ENCODE measurements around the gene ATP2B1.

ATP2B1 gene

GRCh38 chr12:89676930-89677329 lies 31.7 kb downstream of the ATP2B1 start:
- DNase-seq (ENCODE audit: low read depth) = no peak
- TF ChIP-seq, protein P1, sequence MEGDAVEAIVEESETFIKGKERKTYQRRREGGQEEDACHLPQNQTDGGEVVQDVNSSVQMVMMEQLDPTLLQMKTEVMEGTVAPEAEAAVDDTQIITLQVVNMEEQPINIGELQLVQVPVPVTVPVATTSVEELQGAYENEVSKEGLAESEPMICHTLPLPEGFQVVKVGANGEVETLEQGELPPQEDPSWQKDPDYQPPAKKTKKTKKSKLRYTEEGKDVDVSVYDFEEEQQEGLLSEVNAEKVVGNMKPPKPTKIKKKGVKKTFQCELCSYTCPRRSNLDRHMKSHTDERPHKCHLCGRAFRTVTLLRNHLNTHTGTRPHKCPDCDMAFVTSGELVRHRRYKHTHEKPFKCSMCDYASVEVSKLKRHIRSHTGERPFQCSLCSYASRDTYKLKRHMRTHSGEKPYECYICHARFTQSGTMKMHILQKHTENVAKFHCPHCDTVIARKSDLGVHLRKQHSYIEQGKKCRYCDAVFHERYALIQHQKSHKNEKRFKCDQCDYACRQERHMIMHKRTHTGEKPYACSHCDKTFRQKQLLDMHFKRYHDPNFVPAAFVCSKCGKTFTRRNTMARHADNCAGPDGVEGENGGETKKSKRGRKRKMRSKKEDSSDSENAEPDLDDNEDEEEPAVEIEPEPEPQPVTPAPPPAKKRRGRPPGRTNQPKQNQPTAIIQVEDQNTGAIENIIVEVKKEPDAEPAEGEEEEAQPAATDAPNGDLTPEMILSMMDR (conservative IDR thresholded peaks at IDR 0.05; ENCODE audit: control insufficient read depth, insufficient read depth, low read depth, low read length) = no peak
- no peak overlapping the region for H3K4me3 ChIP-seq (ENCODE audit: control insufficient read depth, low read depth, low read length)

GRCh38 chr12:89674326-89674942 lies 34.2 kb downstream of the ATP2B1 start:
- TF ChIP-seq, protein P1 (conservative IDR thresholded peaks at IDR 0.05; ENCODE audit: control insufficient read depth, insufficient read depth, low read depth, low read length) = no peak
- DNase-seq (ENCODE audit: low read depth) = no peak
- H3K4me3 ChIP-seq (ENCODE audit: control insufficient read depth, low read depth, low read length) = no peak overlapping the region

DNA sequence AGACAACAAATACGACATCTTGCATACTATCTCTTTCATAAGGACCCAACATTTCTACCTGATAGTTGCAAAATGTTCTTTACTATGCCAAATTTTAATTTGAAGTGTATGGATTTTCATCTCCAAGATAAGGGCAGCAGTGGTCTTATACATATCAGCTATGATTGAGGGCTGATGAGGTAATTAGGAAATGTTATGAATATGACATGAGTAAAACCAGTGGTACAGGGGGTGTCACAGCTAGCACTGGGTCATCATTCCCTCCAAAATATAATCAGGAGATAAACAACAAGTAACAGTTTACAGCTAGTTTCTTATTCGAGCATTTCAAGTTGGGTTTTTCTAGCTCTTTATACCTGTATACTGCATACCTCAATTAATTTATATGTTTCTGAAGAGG lies 35.0 kb downstream of the ATP2B1 start:
- no peak for DNase-seq (ENCODE audit: low read depth)
- TF ChIP-seq, protein P1 (conservative IDR thresholded peaks at IDR 0.05; ENCODE audit: control insufficient read depth, insufficient read depth, low read depth, low read length) = no peak
- H3K4me3 ChIP-seq (ENCODE audit: control insufficient read depth, low read depth, low read length) = no peak overlapping the region

GRCh38 chr12:89672589-89672979 lies 36.1 kb downstream of the ATP2B1 start:
- TF ChIP-seq, protein P1 (conservative IDR thresholded peaks at IDR 0.05; ENCODE audit: control insufficient read depth, insufficient read depth, low read depth, low read length) = no peak
- no peak overlapping the region for H3K4me3 ChIP-seq (ENCODE audit: control insufficient read depth, low read depth, low read length)
- DNase-seq (ENCODE audit: low read depth) = no peak

- TF ChIP-seq, protein P1 (conservative IDR thresholded peaks at IDR 0.05; ENCODE audit: control insufficient read depth, insufficient read depth, low read depth, low read length) = no peak
- peak; percentile 56 for DNase-seq (ENCODE audit: low read depth)
- no peak overlapping the region for H3K4me3 ChIP-seq (ENCODE audit: control insufficient read depth, low read depth, low read length)
These were observed 37.2 kb downstream of the ATP2B1 start for GRCh38 chr12:89671469-89671868.

GRCh38 chr12:89669197-89669596 lies 39.4 kb downstream of the ATP2B1 start:
- no peak for DNase-seq (ENCODE audit: low read depth)
- TF ChIP-seq, protein P1 (conservative IDR thresholded peaks at IDR 0.05; ENCODE audit: control insufficient read depth, insufficient read depth, low read depth, low read length) = no peak
- H3K4me3 ChIP-seq (ENCODE audit: control insufficient read depth, low read depth, low read length) = no peak overlapping the region

DNA sequence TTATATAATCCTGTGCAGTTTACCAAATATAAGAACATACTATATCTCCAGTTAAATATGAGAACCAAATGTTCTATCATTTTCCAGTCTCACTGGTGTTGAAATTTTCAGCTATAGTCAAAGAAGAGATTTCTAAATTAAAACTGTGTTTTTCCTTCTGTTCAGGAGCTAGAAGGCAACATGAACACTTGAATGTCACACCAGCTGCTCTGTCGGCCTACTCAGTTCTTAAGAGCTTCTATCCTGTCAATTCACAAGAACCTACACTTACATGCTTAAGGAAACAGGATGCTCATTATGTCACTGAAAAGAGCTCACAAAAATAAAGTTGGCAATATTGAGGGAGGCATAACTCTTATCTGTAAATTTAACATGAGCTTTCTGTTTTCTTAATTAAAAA lies 43.1 kb downstream of the ATP2B1 start:
- TF ChIP-seq, protein P1 (conservative IDR thresholded peaks at IDR 0.05; ENCODE audit: control insufficient read depth, insufficient read depth, low read depth, low read length) = no peak
- no peak for DNase-seq (ENCODE audit: low read depth)
- no peak overlapping the region for H3K4me3 ChIP-seq (ENCODE audit: control insufficient read depth, low read depth, low read length)
